Type B pancreatic cell (in vitro differentiated cells): ENCODE data around the gene KSR1. TPM values are rescaled to one million over a fixed set of nuclear protein-coding genes. Genes with fewer than 3 reads are reported as not detected.
"Not testable (repeated sequence)": the region's sequence is repeated elsewhere in the genome, so short reads cannot be mapped to it uniquely, and the experiment has no call there.

ENCODE experiments used
- DNase-seq: peaks from one replicate; pipeline ENCODE4 v3.0.0; 2021; ENCODE audit warnings: mixed read lengths; ENCODE audit not compliant: unreplicated experiment; ENCODE audit errors: extremely low spot score
- H3K27ac Mint-ChIP-seq: 2 replicates; pipeline ENCODE4 v1.8.0; 2021; ENCODE audit warnings: mild to moderate bottlenecking, mixed read lengths
- H3K27me3 Mint-ChIP-seq: 2 replicates; pipeline ENCODE4 v1.8.0; 2021; ENCODE audit warnings: mixed read lengths
- H3K36me3 Mint-ChIP-seq: 2 replicates; pipeline ENCODE4 v1.8.0; 2021; ENCODE audit warnings: mixed read lengths
- H3K4me1 Mint-ChIP-seq: one replicate; pipeline ENCODE4 v1.8.0; 2021; ENCODE audit warnings: mixed read lengths; ENCODE audit not compliant: unreplicated experiment
- H3K4me3 Mint-ChIP-seq: 2 replicates; pipeline ENCODE4 v1.8.0; 2021; ENCODE audit warnings: mild to moderate bottlenecking, mixed read lengths
- H3K9me3 Mint-ChIP-seq: 2 replicates; pipeline ENCODE4 v1.8.0; 2021; ENCODE audit warnings: mixed read lengths
- CTCF ChIP-seq: fragments of 200-600 bp; sonication (generic); conservative IDR thresholded peaks from 2 replicates; pipeline ENCODE4 v1.5.0; 2021; ENCODE audit warnings: antibody characterized with exemption, mild to moderate bottlenecking
- total RNA-seq: library from RNA; stranded (reverse); gene quantifications from 2 replicates; pipeline ENCODE4 v1.2.1, GENCODE V29; 2021; ENCODE audit warnings: low replicate concordance

The KSR1 gene
- total RNA-seq, 1 donor from 2014 or later = 57.8 TPM

GRCh38 chr17:27657620-27658019, 201.4 kb downstream of the KSR1 start:
- no peak for TF ChIP-seq CTCF
- peaks cover 3% of the 10 kb centered on the region for H3K4me1 Mint-ChIP-seq
- DNase-seq = no peak

GRCh38 chr17:27659683-27660082, 203.4 kb downstream of the KSR1 start:
- no peak for TF ChIP-seq CTCF
- Mint-ChIP-seq H3K4me3 (no peak overlapping the region), H3K27me3 (peaks cover 18% of the 10 kb centered on the region), H3K4me1 (no peaks in the 10 kb centered on the region), H3K36me3 (no peaks in the 10 kb centered on the region), H3K9me3 (no peaks in the 10 kb centered on the region), H3K27ac (no peak overlapping the region)
- no peak for DNase-seq

More at GRCh38 chr17:27657620-27658019, 201.4 kb downstream of the KSR1 start:
- H3K27me3 Mint-ChIP-seq = peaks cover 17% of the 10 kb centered on the region
- H3K4me3 Mint-ChIP-seq = no peak overlapping the region
- no peaks in the 10 kb centered on the region for H3K9me3 Mint-ChIP-seq
- no peaks in the 10 kb centered on the region for H3K36me3 Mint-ChIP-seq
- no peak overlapping the region for H3K27ac Mint-ChIP-seq

DNA sequence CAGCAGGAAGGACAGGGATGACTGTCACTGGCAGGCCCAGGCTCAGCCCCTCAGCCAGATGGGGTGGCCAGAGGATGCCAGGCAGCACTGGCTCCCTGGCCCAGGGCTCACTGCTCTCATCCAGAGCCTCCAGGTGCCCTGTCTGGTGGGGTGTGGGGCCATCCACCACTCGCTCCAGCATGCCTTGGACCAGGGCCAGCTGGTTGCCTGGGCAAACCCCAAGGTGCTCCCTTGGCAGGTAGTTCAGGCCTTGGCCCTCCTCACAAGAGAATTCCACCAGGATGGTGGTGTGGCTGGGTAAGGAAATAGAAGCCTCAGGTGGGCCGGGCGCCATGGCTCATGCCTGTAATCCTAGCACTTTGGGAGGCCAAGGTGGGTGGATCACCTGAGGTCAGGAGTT, 204.2 kb downstream of the KSR1 start:
- H3K27me3 Mint-ChIP-seq = peaks cover 15% of the 10 kb centered on the region
- H3K36me3 Mint-ChIP-seq = no peaks in the 10 kb centered on the region
- TF ChIP-seq CTCF = no peak
- no peak for DNase-seq
- no peak overlapping the region for H3K27ac Mint-ChIP-seq
- no peaks in the 10 kb centered on the region for H3K4me1 Mint-ChIP-seq
- no peak overlapping the region for H3K4me3 Mint-ChIP-seq
- H3K9me3 Mint-ChIP-seq = no peaks in the 10 kb centered on the region

DNA sequence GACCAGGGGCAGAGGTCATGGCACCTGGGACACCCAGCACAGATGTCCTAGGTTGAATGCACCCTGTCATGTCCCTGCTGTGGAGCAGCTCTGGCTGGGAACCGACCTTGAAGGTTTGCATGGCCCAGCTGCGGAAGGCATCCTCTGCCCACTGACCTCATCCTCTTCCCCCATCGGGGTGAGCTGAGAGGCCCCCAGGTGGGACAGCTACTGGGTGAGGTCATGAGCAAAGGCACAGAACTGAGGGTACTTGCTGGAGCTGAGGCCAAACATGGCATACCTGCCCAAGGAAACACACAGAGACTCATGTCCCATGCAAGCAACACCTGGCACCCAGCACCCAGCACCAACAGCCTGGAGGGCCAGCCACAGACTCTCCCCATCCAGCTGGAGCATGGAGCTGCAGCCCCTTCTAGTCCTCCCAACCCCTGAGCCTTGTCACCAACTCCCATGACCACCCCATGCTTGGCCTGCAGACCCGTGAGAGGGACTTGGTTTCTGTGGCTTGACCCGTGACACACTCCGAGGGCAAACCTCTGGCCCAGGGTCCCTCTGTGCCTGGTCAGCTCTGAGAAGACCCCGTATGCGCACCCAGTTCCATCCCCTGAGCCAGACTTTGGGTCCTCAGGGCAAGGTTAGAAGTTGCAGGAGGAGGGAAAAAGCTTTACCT, 207.8 kb downstream of the KSR1 start:
- Mint-ChIP-seq H3K27me3 (peaks cover 10% of the 10 kb centered on the region), H3K36me3 (no peaks in the 10 kb centered on the region), H3K4me3 (no peak overlapping the region), H3K27ac (no peak overlapping the region), H3K9me3 (no peaks in the 10 kb centered on the region), H3K4me1 (no peaks in the 10 kb centered on the region)
- DNase-seq = no peak
- no peak for TF ChIP-seq CTCF

- Mint-ChIP-seq H3K4me3 (no peak overlapping the region), H3K9me3 (no peaks in the 10 kb centered on the region), H3K27me3 (peaks cover 10% of the 10 kb centered on the region), H3K27ac (no peak overlapping the region), H3K4me1 (no peaks in the 10 kb centered on the region), H3K36me3 (no peaks in the 10 kb centered on the region)
- DNase-seq = no peak
- TF ChIP-seq CTCF = no peak
Measured at GRCh38 chr17:27664606-27664965, 208.3 kb downstream of the KSR1 start.

GRCh38 chr17:27665549-27665948, 209.3 kb downstream of the KSR1 start:
- TF ChIP-seq CTCF = no peak
- no peaks in the 10 kb centered on the region for H3K36me3 Mint-ChIP-seq
- DNase-seq = no peak

GRCh38 chr17:27666270-27666669, 210.0 kb downstream of the KSR1 start:
- H3K9me3 Mint-ChIP-seq, DNase-seq, H3K27me3 Mint-ChIP-seq, H3K27ac Mint-ChIP-seq, H3K36me3 Mint-ChIP-seq, H3K4me3 Mint-ChIP-seq, H3K4me1 Mint-ChIP-seq: not testable (repeated sequence)

More at GRCh38 chr17:27665549-27665948, 209.3 kb downstream of the KSR1 start:
- H3K4me3 Mint-ChIP-seq = no peak overlapping the region
- H3K27me3 Mint-ChIP-seq = peaks cover 10% of the 10 kb centered on the region
- H3K27ac Mint-ChIP-seq = no peak overlapping the region
- no peaks in the 10 kb centered on the region for H3K4me1 Mint-ChIP-seq
- H3K9me3 Mint-ChIP-seq = no peaks in the 10 kb centered on the region
